Activated naive CD8-positive, alpha-beta T cell treated with anti-CD3 and anti-CD28 coated beads, Interleukin-2, amount 10 ng/mL, durations not matched to agents 7 days and 5 days (primary cell): ENCODE measurements around the gene SYNE2. TPM values are rescaled to one million over a fixed set of nuclear protein-coding genes. Genes with fewer than 3 reads are reported as not detected.

ENCODE experiments used
- ATAC-seq: fragments of 150-1000 bp; cut with Tn5 transposase; one replicate; pipeline ENCODE4 v1.10.0; 2021; ENCODE audit warnings: low read depth, moderate library complexity
- POLR2A ChIA-PET: fragments of 350-600 bp; sonication (Branson Sonifier 250); formaldehyde crosslinking; loops from one replicate; lab custom pipeline; 2021; ENCODE audit warnings: antibody characterized with exemption; lab: Charles Lee
- DNase-seq: peaks from one replicate; pipeline ENCODE4 v3.0.0; 2021
- H3K27ac Mint-ChIP-seq: one replicate; pipeline ENCODE4 v1.8.0; 2022; ENCODE audit warnings: mild to moderate bottlenecking, mixed read lengths
- H3K27me3 Mint-ChIP-seq: one replicate; pipeline ENCODE4 v1.8.0; 2022; ENCODE audit warnings: mild to moderate bottlenecking, moderate library complexity, mixed read lengths
- H3K36me3 Mint-ChIP-seq: one replicate; pipeline ENCODE4 v1.8.0; 2021; ENCODE audit warnings: mild to moderate bottlenecking, mixed read lengths
- H3K4me1 Mint-ChIP-seq: one replicate; pipeline ENCODE4 v1.8.0; 2021; ENCODE audit warnings: mixed read lengths
- H3K4me3 Mint-ChIP-seq: one replicate; pipeline ENCODE4 v1.8.0; 2022; ENCODE audit warnings: mild to moderate bottlenecking, moderate library complexity, mixed read lengths
- H3K9me3 Mint-ChIP-seq: one replicate; pipeline ENCODE4 v1.8.0; 2021; ENCODE audit warnings: mixed read lengths
- total RNA-seq, 2 experiments: library from RNA; stranded (reverse); gene quantifications; one replicate each; pipeline ENCODE4 v1.2.3, GENCODE V29; 2021

Gene SYNE2
- total RNA-seq, 2 experiments from 2014 or later: 233 to 245 TPM

DNA sequence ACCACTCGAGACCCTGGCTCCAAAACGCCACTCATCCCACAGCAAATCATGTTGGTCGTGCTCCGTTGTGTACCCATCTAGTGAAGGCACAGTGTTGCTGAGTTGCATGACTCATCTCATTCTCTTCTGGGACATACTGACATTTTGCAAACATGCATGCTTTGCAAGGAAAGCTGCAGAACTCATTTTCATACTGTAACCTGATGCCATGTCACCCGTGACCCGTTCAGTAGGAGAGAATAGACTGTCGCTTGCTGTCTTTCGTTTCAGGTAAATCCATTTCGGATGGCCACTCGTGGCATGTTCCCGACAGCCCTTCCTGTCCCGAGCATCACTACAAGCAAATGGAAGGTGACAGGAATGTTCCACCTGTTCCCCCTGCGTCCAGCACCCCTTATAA, 363.2 kb downstream of the SYNE2 start:
- Mint-ChIP-seq H3K36me3 (peaks cover 32% of the 10 kb centered on the region), H3K27ac (no peak overlapping the region), H3K27me3 (no peaks in the 10 kb centered on the region), H3K4me3 (no peak overlapping the region), H3K9me3 (no peaks in the 10 kb centered on the region), H3K4me1 (peaks cover 2% of the 10 kb centered on the region)
- POLR2A ChIA-PET: no interaction called here
- no peak for DNase-seq
- ATAC-seq: no peak

DNA sequence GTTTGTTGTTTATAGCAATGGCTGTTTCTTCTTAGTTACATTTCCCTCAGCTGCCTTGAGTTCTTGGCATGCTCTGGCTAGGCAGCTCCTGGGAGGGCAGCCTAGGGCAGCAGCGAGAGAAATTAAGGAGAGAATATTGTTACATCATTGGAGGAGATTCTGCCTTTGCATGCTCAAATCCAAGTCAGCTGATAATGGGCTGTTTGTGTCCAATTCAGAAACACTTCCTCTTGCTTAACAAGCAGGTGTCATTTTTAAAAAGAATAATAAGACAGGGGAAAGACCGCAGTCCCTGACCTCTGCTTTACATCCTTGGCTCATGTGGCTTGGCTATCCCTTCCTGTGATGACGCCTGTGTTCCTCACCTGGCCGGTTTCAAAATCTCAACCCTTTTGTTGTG, 364.5 kb downstream of the SYNE2 start:
- ATAC-seq (no peak), DNase-seq (no peak)
- no peaks in the 10 kb centered on the region for H3K27me3 Mint-ChIP-seq
- H3K36me3 Mint-ChIP-seq: peaks cover 30% of the 10 kb centered on the region
- POLR2A ChIA-PET: no interaction called here
- peaks cover 2% of the 10 kb centered on the region for H3K4me1 Mint-ChIP-seq
- no peak overlapping the region for H3K27ac Mint-ChIP-seq
- no peak overlapping the region for H3K4me3 Mint-ChIP-seq
- H3K9me3 Mint-ChIP-seq: no peaks in the 10 kb centered on the region

DNA sequence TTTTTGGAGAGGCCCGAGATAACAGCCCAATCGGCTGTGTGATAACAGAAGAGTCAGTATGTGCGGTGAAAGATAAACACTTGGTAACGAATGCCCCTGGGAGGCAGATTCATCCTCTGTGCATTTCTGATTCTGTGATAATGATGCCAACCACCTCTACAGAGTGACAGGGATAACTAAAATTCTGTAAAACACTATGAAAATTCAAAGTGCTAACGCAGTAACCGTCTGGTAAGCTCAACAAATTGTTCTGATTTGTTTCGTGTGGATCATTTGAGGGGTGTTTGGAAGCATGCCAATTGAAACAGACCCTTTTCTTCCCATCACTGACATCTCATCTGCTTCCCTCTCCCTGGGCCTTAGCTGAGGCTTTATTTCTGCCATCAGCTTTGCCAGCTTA, 365.0 kb downstream of the SYNE2 start:
- Mint-ChIP-seq H3K4me3 (no peak overlapping the region), H3K9me3 (no peaks in the 10 kb centered on the region), H3K4me1 (peaks cover 2% of the 10 kb centered on the region), H3K27me3 (no peaks in the 10 kb centered on the region), H3K27ac (no peak overlapping the region), H3K36me3 (peaks cover 26% of the 10 kb centered on the region)
- no peak for DNase-seq
- POLR2A ChIA-PET: no interaction called here
- ATAC-seq: no peak

DNA sequence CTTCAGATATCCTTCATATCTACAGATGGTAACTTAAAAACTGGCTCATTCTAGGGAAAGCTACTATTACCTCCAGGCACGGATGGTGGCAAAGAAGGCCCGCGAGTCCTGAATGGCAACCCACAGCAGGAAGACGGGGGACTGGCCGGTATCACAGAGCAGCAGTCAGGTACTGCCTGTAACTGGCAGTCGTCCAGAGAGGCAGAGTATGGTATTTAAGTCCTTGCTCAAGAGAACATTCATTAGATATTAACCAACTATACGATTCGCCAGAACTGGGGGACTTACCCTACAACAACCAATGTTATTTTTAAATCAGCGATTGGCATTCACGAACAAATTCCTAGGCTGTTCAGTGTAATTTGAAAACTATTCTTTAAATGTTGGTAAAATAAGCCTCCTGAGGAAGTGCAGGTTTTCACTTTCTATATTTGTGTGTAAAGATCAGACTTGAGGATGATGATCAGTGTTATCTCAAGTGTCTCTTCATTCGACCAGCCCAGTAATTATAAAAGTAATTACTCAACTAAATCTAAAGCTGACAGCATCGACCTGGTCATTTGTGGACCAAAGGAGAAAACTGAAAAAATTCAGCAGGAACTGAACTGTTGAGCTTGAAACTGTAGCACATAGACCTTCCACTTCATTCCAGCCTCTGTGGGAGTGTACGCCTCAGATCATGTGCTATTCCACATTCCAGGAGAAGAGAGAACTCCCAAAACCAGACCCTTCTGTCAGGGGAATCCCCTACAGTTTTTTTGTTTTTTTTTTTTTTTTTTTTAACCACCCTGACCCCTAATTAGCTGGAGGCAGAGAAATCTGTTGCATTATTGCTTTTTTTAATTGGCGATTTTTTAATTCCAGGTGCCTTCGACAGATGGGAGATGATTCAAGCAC, 365.8 kb downstream of the SYNE2 start:
- POLR2A ChIA-PET: interaction anchor here (0.6 kb wide), 1 partner anchor 741 kb away, joined by 4 read pairs; no protein-coding TSS in a partner anchor
- Mint-ChIP-seq H3K4me3 (no peak overlapping the region), H3K27me3 (no peaks in the 10 kb centered on the region), H3K36me3 (peaks cover 25% of the 10 kb centered on the region), H3K4me1 (peaks cover 2% of the 10 kb centered on the region), H3K27ac (no peak overlapping the region), H3K9me3 (no peaks in the 10 kb centered on the region)
- DNase-seq (no peak), ATAC-seq (no peak)

DNA sequence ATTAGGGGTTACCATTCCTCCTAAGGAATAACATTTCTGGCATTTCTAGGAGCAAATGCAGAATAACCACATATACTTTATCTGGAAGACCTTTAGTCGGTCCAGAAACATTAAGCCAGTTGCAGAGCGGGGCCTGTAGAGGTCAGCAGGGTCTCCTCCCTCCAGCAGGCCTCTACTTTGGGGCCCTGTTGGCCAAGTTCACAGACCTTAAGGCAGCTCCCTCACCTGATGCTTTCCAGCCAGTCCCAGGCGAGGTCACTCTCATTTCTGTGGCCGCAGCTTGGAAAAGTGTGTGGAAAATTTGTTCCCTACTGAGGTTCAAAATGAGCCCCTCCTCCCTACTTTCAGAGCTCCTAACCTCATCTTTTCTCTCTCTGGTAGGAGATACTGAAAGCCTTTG, 367.3 kb downstream of the SYNE2 start:
- Mint-ChIP-seq H3K9me3 (no peaks in the 10 kb centered on the region), H3K4me3 (no peak overlapping the region), H3K27me3 (no peaks in the 10 kb centered on the region), H3K27ac (no peak overlapping the region), H3K36me3 (peaks cover 29% of the 10 kb centered on the region), H3K4me1 (peaks cover 2% of the 10 kb centered on the region)
- POLR2A ChIA-PET: interaction anchor here (0.6 kb wide), 1 partner anchor 118 kb away, joined by 6 read pairs; no protein-coding TSS in a partner anchor
- no peak for ATAC-seq
- DNase-seq: no peak

DNA sequence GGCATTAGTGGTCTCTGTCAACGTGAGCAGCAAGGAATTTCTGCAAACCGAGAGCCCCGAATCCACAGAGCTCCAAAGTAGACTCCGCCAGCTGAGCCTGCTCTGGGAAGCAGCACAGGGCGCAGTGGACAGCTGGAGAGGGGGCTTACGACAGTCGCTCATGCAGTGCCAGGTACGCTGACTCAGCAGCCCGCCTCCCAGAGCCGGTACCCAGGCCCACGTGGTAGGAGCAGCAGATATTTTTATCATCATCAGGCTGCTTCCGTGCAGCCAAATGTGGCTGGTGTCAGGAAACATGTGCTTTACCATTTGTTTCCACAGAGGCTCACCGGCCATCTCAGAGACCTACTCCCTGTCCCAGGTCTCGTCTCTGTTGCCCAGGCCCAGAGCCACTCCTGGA, 367.7 kb downstream of the SYNE2 start:
- H3K36me3 Mint-ChIP-seq: peaks cover 28% of the 10 kb centered on the region
- DNase-seq (no peak), ATAC-seq (no peak)
- no peaks in the 10 kb centered on the region for H3K9me3 Mint-ChIP-seq
- POLR2A ChIA-PET: interaction anchor here (0.6 kb wide), 1 partner anchor 118 kb away, joined by 6 read pairs; no protein-coding TSS in a partner anchor
- peaks cover 2% of the 10 kb centered on the region for H3K4me1 Mint-ChIP-seq
- H3K27me3 Mint-ChIP-seq: no peaks in the 10 kb centered on the region
- no peak overlapping the region for H3K4me3 Mint-ChIP-seq
- no peak overlapping the region for H3K27ac Mint-ChIP-seq

DNA sequence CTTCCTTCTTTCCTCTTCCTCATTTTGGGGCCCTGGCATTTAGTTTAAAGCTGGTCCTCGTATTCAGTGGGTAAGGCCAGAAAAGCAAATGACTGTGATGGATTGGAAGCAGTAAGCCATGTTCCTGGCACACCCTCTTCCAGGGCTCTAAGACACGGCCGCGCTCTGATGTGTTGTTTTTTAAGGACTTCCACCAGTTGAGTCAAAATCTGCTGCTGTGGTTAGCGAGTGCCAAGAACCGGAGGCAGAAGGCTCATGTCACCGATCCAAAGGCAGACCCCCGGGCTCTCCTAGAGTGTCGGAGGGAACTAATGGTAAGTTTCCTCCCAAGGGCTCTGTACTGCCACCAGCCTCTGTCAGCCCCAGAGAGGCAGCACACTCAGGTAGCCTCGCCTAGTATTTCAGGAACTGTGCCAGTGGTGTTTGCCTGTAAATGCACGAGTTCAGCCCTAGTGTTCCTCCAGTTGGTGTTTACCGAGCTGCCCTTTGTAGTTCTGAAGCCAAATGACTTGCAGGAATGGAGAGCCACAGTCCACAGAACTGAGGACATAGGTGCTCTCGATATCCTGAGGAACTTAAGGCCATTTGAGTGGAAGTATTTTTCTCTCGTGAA, 368.7 kb downstream of the SYNE2 start:
- peaks cover 20% of the 10 kb centered on the region for H3K36me3 Mint-ChIP-seq
- DNase-seq: no peak
- no peaks in the 10 kb centered on the region for H3K9me3 Mint-ChIP-seq
- ATAC-seq: no peak
- no peak overlapping the region for H3K27ac Mint-ChIP-seq
- POLR2A ChIA-PET: no interaction called here
- no peak overlapping the region for H3K4me3 Mint-ChIP-seq
- H3K4me1 Mint-ChIP-seq: peaks cover 2% of the 10 kb centered on the region
- no peaks in the 10 kb centered on the region for H3K27me3 Mint-ChIP-seq

DNA sequence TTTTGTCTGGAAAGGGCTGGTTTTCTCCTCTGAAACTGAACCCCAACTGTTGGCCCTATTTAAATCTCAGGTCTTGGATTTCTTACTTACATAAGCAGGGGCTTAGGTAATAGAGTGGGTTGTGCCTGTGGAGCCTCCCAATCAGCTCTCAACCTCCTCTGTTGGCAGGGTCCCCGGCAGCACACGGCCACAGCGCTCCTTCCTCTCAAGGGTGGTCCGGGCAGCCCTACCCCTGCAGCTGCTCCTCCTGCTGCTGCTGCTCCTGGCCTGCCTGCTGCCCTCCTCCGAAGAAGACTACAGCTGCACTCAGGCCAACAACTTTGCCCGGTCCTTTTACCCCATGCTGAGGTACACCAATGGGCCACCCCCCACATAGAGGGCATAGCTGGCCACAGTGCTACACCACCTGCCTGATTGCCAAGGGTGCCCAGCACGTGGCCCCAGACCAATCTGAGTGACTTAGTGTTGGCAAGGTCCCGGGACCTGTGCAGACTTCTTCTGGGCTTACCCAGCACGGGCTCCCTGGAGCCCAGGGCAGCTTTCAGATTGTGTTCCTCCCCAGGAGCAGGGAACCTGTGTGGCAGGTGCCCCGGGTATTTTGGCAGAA, 372.4 kb downstream of the SYNE2 start:
- Mint-ChIP-seq H3K27me3 (no peaks in the 10 kb centered on the region), H3K4me1 (peaks cover 3% of the 10 kb centered on the region), H3K27ac (no peak overlapping the region), H3K4me3 (no peak overlapping the region), H3K9me3 (no peaks in the 10 kb centered on the region), H3K36me3 (peaks cover 25% of the 10 kb centered on the region)
- no peak for ATAC-seq
- no peak for DNase-seq
- POLR2A ChIA-PET: no interaction called here

DNA sequence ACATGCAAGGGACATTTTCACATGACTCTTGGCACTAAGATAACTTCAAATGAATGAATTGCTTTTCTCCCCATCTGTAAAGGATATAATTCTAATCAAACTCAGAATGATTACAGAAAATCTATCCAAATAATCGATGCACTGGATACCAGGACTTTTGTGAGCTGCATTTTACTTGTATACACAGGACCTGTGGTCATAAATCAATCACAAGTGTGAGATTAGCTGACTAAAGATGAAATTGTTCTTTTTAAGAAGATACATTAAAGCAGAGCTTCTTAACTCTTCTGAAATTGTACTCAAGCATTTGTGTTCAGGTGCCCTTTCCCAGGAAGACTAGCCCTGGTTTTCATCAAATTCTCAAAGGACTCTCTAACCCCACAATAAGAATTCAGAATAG, 375.1 kb downstream of the SYNE2 start:
- peaks cover 30% of the 10 kb centered on the region for H3K36me3 Mint-ChIP-seq
- DNase-seq (no peak), ATAC-seq (no peak)
- H3K9me3 Mint-ChIP-seq: no peaks in the 10 kb centered on the region
- H3K4me1 Mint-ChIP-seq: peaks cover 3% of the 10 kb centered on the region
- POLR2A ChIA-PET: no interaction called here
- no peak overlapping the region for H3K27ac Mint-ChIP-seq
- no peak overlapping the region for H3K4me3 Mint-ChIP-seq
- no peaks in the 10 kb centered on the region for H3K27me3 Mint-ChIP-seq

DNA sequence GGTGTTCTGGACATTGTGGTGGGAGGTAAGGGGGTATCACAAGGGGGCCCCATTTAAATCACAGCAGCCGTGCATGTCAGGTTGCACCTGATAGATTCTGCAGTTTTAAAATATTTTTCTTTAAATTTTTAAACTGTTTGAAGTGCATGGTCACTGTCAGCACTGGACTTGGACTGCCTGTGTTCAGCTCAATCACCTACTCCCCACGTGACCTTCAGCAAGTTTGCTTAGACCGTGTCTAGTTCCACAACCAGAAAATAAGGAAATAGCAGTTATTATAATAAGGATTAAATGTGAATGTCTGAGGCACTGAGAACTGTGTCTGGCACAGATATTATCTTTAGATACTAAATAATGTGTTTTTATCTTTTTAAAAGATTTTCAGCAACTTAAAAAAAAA, 376.7 kb downstream of the SYNE2 start:
- Mint-ChIP-seq H3K27ac (no peak overlapping the region), H3K4me1 (peaks cover 3% of the 10 kb centered on the region), H3K27me3 (no peaks in the 10 kb centered on the region), H3K36me3 (peaks cover 28% of the 10 kb centered on the region), H3K9me3 (no peaks in the 10 kb centered on the region), H3K4me3 (no peak overlapping the region)
- POLR2A ChIA-PET: no interaction called here
- ATAC-seq (no peak), DNase-seq (no peak)

DNA sequence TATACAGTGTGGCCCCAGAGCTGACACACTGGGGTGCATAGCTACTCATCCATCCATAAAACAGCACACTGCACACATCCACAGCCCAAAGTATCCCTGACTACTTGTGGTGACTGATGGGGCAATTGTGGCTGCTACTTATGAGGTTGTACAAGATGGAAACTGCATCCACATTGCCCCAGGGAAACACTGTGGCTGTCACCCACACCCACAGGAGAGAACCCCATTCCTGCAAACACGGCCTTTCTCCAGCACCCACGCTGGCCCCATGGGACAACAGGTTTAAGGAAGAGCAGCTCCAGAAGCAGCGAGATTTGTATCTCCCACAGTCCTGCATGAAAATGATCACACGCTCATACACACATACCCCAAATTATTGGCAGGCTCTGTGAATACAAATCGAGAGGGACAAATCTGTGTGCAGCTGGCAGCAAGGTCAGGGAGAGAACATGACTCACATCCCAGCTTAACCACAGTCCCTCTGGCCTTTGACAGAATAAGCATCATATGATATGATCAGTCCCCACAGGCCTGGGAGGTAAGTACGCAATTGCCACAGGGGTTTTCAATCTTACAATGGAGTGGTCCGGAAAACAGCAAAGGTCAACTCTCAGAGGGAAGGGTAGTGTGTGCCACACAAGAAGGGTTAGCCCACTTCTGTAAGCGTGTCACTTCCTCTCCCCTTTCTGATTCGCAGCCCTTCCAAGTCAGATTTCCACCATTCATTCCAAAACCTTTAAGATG, 379.5 kb downstream of the SYNE2 start:
- POLR2A ChIA-PET: no interaction called here
- Mint-ChIP-seq H3K9me3 (no peaks in the 10 kb centered on the region), H3K36me3 (peaks cover 21% of the 10 kb centered on the region), H3K27me3 (no peaks in the 10 kb centered on the region), H3K4me1 (no peaks in the 10 kb centered on the region), H3K27ac (no peak overlapping the region), H3K4me3 (no peak overlapping the region)
- DNase-seq (no peak), ATAC-seq (no peak)

DNA sequence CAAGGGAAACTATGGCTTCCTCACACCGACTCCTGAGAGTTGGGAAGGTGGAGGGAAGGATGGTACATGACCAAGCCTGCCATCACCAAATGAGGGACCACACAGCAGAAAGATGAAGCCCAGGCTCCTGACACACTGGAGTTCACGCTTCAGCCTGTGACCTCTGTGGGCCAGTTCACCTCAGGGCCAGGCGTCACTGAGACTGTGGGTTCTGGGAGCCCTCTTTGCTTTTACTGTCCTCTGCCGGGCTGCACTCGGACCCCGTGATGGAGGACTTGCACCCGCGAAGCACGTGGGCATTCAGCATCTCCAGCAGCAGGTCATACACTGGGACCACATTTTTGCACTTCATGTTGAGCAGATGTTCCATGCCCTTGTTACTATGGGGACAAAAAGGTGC, 380.1 kb downstream of the SYNE2 start:
- Mint-ChIP-seq H3K27ac (no peak overlapping the region), H3K9me3 (no peaks in the 10 kb centered on the region), H3K4me1 (no peaks in the 10 kb centered on the region), H3K4me3 (no peak overlapping the region), H3K36me3 (peaks cover 17% of the 10 kb centered on the region), H3K27me3 (no peaks in the 10 kb centered on the region)
- DNase-seq (no peak), ATAC-seq (no peak)
- POLR2A ChIA-PET: no interaction called here

DNA sequence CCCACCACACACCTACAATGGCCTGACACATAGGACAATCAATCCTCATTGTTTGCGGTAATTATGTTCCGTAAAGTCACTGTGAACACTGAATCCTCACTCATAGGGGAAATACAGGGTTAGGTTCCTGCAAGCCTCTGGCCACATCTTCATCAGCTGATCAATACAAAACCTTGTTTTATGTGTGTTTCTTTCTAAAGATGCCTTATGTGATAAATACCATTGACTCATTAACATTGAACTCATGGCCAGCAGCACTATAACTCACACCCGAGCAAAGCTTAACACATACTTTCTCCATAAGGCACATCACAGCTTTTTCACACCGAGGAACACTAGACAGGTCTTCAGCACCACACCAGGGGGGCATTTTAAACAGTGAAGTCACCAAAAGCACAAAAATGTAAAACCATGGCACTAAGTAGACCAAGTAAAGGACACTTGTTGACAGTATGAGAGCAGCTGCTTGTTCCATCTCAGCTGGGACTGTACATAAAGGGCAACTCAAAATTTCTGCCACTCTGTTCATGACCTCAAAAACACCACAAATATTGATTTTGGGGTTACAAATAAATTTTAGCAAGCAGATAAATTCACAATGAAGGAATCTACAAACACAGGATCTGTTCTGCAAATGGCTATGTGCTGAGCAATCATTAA, 380.9 kb downstream of the SYNE2 start:
- ATAC-seq (no peak), DNase-seq (no peak)
- Mint-ChIP-seq H3K4me3 (no peak overlapping the region), H3K36me3 (peaks cover 11% of the 10 kb centered on the region), H3K9me3 (no peaks in the 10 kb centered on the region), H3K4me1 (no peaks in the 10 kb centered on the region), H3K27me3 (peaks cover 5% of the 10 kb centered on the region), H3K27ac (peak overlapping the region; percentile 39)
- POLR2A ChIA-PET: no interaction called here
